GM19455 (cell line): ENCODE results near the gene CHST2.

Experiments used
- ATAC-seq: cut with Tn5 transposase; IDR thresholded peaks from one replicate; pipeline ENCODE4 v1.9.1; 2021; ENCODE audit not compliant: unreplicated experiment

CHST2 gene

GRCh38 chr3:143098032-143098764, 21.4 kb upstream of the CHST2 start:
- no peak for ATAC-seq

- ATAC-seq: no peak
Observed at GRCh38 chr3:143099210-143099609, 20.4 kb upstream of the CHST2 start.

GRCh38 chr3:143099690-143100089, 19.9 kb upstream of the CHST2 start:
- no peak for ATAC-seq

- ATAC-seq: no peak
Observed at GRCh38 chr3:143100451-143100850, 19.1 kb upstream of the CHST2 start.

- no peak for ATAC-seq
Observed at GRCh38 chr3:143101792-143102381, 17.7 kb upstream of the CHST2 start.

GRCh38 chr3:143103652-143104051, 15.9 kb upstream of the CHST2 start:
- no peak for ATAC-seq

GRCh38 chr3:143105170-143105569, 14.4 kb upstream of the CHST2 start:
- ATAC-seq: no peak

- ATAC-seq: no peak
Observed at GRCh38 chr3:143109861-143110260, 9.7 kb upstream of the CHST2 start.

- ATAC-seq: no peak
Observed at GRCh38 chr3:143110371-143110770, 9.2 kb upstream of the CHST2 start.

GRCh38 chr3:143118630-143119008, 952 bp upstream of the CHST2 start:
- no peak for ATAC-seq

GRCh38 chr3:143119974-143120715, 574 bp downstream of the CHST2 start:
- peak; percentile 14 for ATAC-seq

- peak; percentile 40 for ATAC-seq
Observed at GRCh38 chr3:143120716-143121240, 1.2 kb downstream of the CHST2 start.

- ATAC-seq: peak; percentile 15
Observed at GRCh38 chr3:143121241-143122088, 1.9 kb downstream of the CHST2 start.

GRCh38 chr3:143122089-143122430, 2.5 kb downstream of the CHST2 start:
- no peak for ATAC-seq

- ATAC-seq: no peak
Observed at GRCh38 chr3:143122608-143123352, 3.2 kb downstream of the CHST2 start.

GRCh38 chr3:143123353-143123984, 3.9 kb downstream of the CHST2 start:
- ATAC-seq: no peak

GRCh38 chr3:143124601-143125520, 5.3 kb downstream of the CHST2 start:
- ATAC-seq: no peak

- no peak for ATAC-seq
Observed at GRCh38 chr3:143127801-143128200, 8.2 kb downstream of the CHST2 start.
